Neural progenitor cell (in vitro differentiated cells): ENCODE data around the gene PSMB9. TPM values are rescaled to one million over a fixed set of nuclear protein-coding genes. Genes with fewer than 3 reads are reported as not detected.
A peak's percentile ranks its signal among the peaks of the same experiment; 100 is the strongest.

Experiments used
- DNase-seq: peaks from one replicate; pipeline ENCODE4 v3.0.0-alpha.2; 2016; ENCODE audit warnings: low spot score
- H2AFZ ChIP-seq: fragments of 200-600 bp; sonication (generic); replicated peaks from 2 replicates; pipeline ENCODE4 v1.6.1; 2016; ENCODE audit warnings: antibody characterized with exemption
- H3F3A ChIP-seq: fragments of 200-600 bp; sonication (generic); 2 replicates; pipeline ENCODE4 v1.6.1; 2016; ENCODE audit warnings: antibody characterized with exemption, low read depth
- H3K27ac ChIP-seq: fragments of 200-600 bp; sonication (generic); 2 replicates; pipeline ENCODE4 v1.5.1; 2016; ENCODE audit warnings: mild to moderate bottlenecking
- H3K27me3 ChIP-seq: fragments of 200-600 bp; sonication (generic); 2 replicates; pipeline ENCODE4 v1.6.1; 2016; ENCODE audit warnings: mild to moderate bottlenecking, moderate library complexity
- H3K36me3 ChIP-seq: fragments of 200-600 bp; sonication (generic); 2 replicates; pipeline ENCODE4 v1.5.1; 2016
- H3K4me1 ChIP-seq: fragments of 200-600 bp; sonication (generic); 2 replicates; pipeline ENCODE4 v1.6.1; 2016; ENCODE audit warnings: mixed run types
- H3K4me2 ChIP-seq: fragments of 200-600 bp; sonication (generic); 2 replicates; pipeline ENCODE4 v1.6.1; 2016
- H3K4me3 ChIP-seq: fragments of 200-600 bp; sonication (generic); 2 replicates; pipeline ENCODE4 v1.5.1; 2016
- H3K79me2 ChIP-seq: fragments of 200-600 bp; sonication (generic); 2 replicates; pipeline ENCODE4 v1.6.1; 2016; ENCODE audit warnings: low read depth
- H3K9ac ChIP-seq: fragments of 200-600 bp; sonication (generic); 2 replicates; pipeline ENCODE4 v1.6.1; 2016
- H3K9me3 ChIP-seq: fragments of 200-600 bp; sonication (generic); 2 replicates; pipeline ENCODE4 v1.5.1; 2016; ENCODE audit warnings: low read depth
- H4K20me1 ChIP-seq: fragments of 200-600 bp; sonication (generic); 2 replicates; pipeline ENCODE4 v1.6.1; 2016; ENCODE audit warnings: low read depth
- H3K27ac Mint-ChIP-seq: 3 replicates; pipeline ENCODE4 v1.8.0; 2021; ENCODE audit warnings: mixed read lengths
- H3K27me3 Mint-ChIP-seq: 2 replicates; pipeline ENCODE4 v1.8.0; 2022; ENCODE audit warnings: low read depth, mild to moderate bottlenecking, inconsistent platforms, moderate library complexity, mixed read lengths; ENCODE audit not compliant: insufficient read depth
- H3K36me3 Mint-ChIP-seq: 3 replicates; pipeline ENCODE4 v1.8.0; 2021; ENCODE audit warnings: mixed read lengths
- H3K4me1 Mint-ChIP-seq: 3 replicates; pipeline ENCODE4 v1.8.0; 2021; ENCODE audit warnings: mixed read lengths
- H3K4me3 Mint-ChIP-seq: 3 replicates; pipeline ENCODE4 v1.8.0; 2021; ENCODE audit warnings: mild to moderate bottlenecking, moderate library complexity, mixed read lengths
- H3K9me3 Mint-ChIP-seq: 3 replicates; pipeline ENCODE4 v1.8.0; 2020; ENCODE audit warnings: mixed read lengths
- CTCF ChIP-seq: fragments of 200-600 bp; sonication (generic); IDR thresholded peaks from 2 replicates; pipeline ENCODE4 v1.5.1; 2017; ENCODE audit warnings: antibody characterized with exemption, mild to moderate bottlenecking
- EZH2 ChIP-seq: fragments of 200-600 bp; sonication (generic); IDR thresholded peaks from 2 replicates; pipeline ENCODE4 v1.6.1; 2017; ENCODE audit warnings: antibody characterized with exemption, mild to moderate bottlenecking, moderate library complexity
- EZH2phosphoT487 ChIP-seq: fragments of 200-600 bp; sonication (generic); IDR thresholded peaks from 2 replicates; pipeline ENCODE4 v1.6.1; 2017; ENCODE audit warnings: antibody characterized with exemption
- total RNA-seq: library from RNA; depleted of rRNA; stranded (reverse); fragments of >200 nt; gene quantifications from 2 replicates; pipeline ENCODE4 v1.2.3, GENCODE V29; 2015; ENCODE audit warnings: low replicate concordance

PSMB9 gene
- total RNA-seq, 1 donor from 2014 or later: not detected

- peak; percentile 96 for DNase-seq
- Histone ChIP-seq H3K4me2 (peak within 1 kb of the TSS; percentile 91), H3K4me3 (peak within 1 kb of the TSS; percentile 50), H3K79me2 (no peaks in the 10 kb centered on the region), H4K20me1 (no peaks in the 10 kb centered on the region), H3K9me3 (no peaks in the 10 kb centered on the region), H3K9ac (no peak within 1 kb of the TSS), H3K4me1 (peaks cover 4% of the 10 kb centered on the region), H3F3A (no peaks in the 10 kb centered on the region), H3K27ac (no peak within 1 kb of the TSS), H3K36me3 (no peaks in the 10 kb centered on the region), H3K27me3 (peaks cover 53% of the 10 kb centered on the region), H2AFZ (peak within 1 kb of the TSS; percentile 84)
- Mint-ChIP-seq H3K27me3 (peaks cover 59% of the 10 kb centered on the region), H3K4me1 (peaks cover 11% of the 10 kb centered on the region), H3K36me3 (no peaks in the 10 kb centered on the region), H3K9me3 (no peaks in the 10 kb centered on the region), H3K27ac (no peak within 1 kb of the TSS), H3K4me3 (peak within 1 kb of the TSS; percentile 90)
- TF ChIP-seq CTCF (no peak), EZH2 (peak; percentile 73), EZH2phosphoT487 (peak; percentile 60)
Measured at GRCh38 chr6:32843979-32844838, 9.8 kb upstream of the PSMB9 start, which contains the start of gene PSMB8. PSMB8 (minus strand) TSS chr6:32844047; CDS start chr6:32843996, 51 bp downstream.

GRCh38 chr6:32844839-32845383 is 9.1 kb upstream of the PSMB9 start:
- Mint-ChIP-seq H3K36me3 (no peaks in the 10 kb centered on the region), H3K9me3 (no peaks in the 10 kb centered on the region), H3K4me3 (peak overlapping the region; percentile 90), H3K27ac (no peak overlapping the region), H3K27me3 (peaks cover 64% of the 10 kb centered on the region), H3K4me1 (peaks cover 11% of the 10 kb centered on the region)
- Histone ChIP-seq H3K9me3 (no peaks in the 10 kb centered on the region), H3K27ac (no peak overlapping the region), H3K4me1 (peaks cover 4% of the 10 kb centered on the region), H4K20me1 (no peaks in the 10 kb centered on the region), H3K4me2 (peak overlapping the region; percentile 91), H3K36me3 (no peaks in the 10 kb centered on the region), H3K27me3 (peaks cover 46% of the 10 kb centered on the region), H3K9ac (no peak overlapping the region), H3F3A (no peaks in the 10 kb centered on the region), H3K4me3 (peak overlapping the region; percentile 50), H2AFZ (peak overlapping the region; percentile 84), H3K79me2 (no peaks in the 10 kb centered on the region)
- no peak for DNase-seq
- no peak for TF ChIP-seq EZH2
- no peak for TF ChIP-seq EZH2phosphoT487
- TF ChIP-seq CTCF: no peak

- H3K4me3 Mint-ChIP-seq: no peak overlapping the region
- TF ChIP-seq EZH2 (no peak), CTCF (no peak), EZH2phosphoT487 (no peak)
- H3K9me3 Mint-ChIP-seq: peaks cover under 1% of the 10 kb centered on the region
- no peaks in the 10 kb centered on the region for H3K36me3 ChIP-seq
- H4K20me1 ChIP-seq: no peaks in the 10 kb centered on the region
- H3K36me3 Mint-ChIP-seq: no peaks in the 10 kb centered on the region
- H3K9me3 ChIP-seq: no peaks in the 10 kb centered on the region
- H2AFZ ChIP-seq: no peak overlapping the region
- no peak overlapping the region for H3K9ac ChIP-seq
- no peak overlapping the region for H3K4me3 ChIP-seq
- no peak for DNase-seq
- H3F3A ChIP-seq: no peaks in the 10 kb centered on the region
- no peak overlapping the region for H3K27ac ChIP-seq
- H3K4me2 ChIP-seq: no peak overlapping the region
- no peaks in the 10 kb centered on the region for H3K79me2 ChIP-seq
- H3K27ac Mint-ChIP-seq: no peak overlapping the region
- peaks cover 65% of the 10 kb centered on the region for H3K27me3 Mint-ChIP-seq
- peaks cover 42% of the 10 kb centered on the region for H3K27me3 ChIP-seq
- H3K4me1 ChIP-seq: peaks cover 4% of the 10 kb centered on the region
- H3K4me1 Mint-ChIP-seq: peaks cover 11% of the 10 kb centered on the region
Measured at GRCh38 chr6:32845384-32845884, 8.6 kb upstream of the PSMB9 start.
